Loucy (cell line): Measurements from ENCODE around the gene MIGA2.

Source experiments
- H2AFZ ChIP-seq: fragments of 200-600 bp; sonication (generic); 2 replicates; pipeline ENCODE4 v1.6.0; 2016; ENCODE audit warnings: antibody characterized with exemption, mild to moderate bottlenecking, low read length, moderate library complexity
- H3F3A ChIP-seq: fragments of 200-600 bp; 2 replicates; pipeline ENCODE4 v1.6.0; 2016; ENCODE audit warnings: antibody characterized with exemption, low read depth, mild to moderate bottlenecking
- H3K27me3 ChIP-seq: fragments of 200-600 bp; sonication (generic); 2 replicates; pipeline ENCODE4 v1.6.1; 2014; ENCODE audit warnings: low read length, mild to moderate bottlenecking; ENCODE audit not compliant: insufficient read depth, poor library complexity, severe bottlenecking
- H3K36me3 ChIP-seq: fragments of 200-600 bp; sonication (generic); 2 replicates; pipeline ENCODE4 v1.6.1; 2016; ENCODE audit warnings: low read length; ENCODE audit not compliant: insufficient read depth
- H3K4me1 ChIP-seq: fragments of 200-600 bp; sonication (generic); 2 replicates; pipeline ENCODE4 v1.5.1; 2014; ENCODE audit warnings: low read length, mild to moderate bottlenecking; ENCODE audit not compliant: insufficient read depth, poor library complexity, severe bottlenecking
- H3K4me2 ChIP-seq: fragments of 200-600 bp; sonication (generic); 2 replicates; pipeline ENCODE4 v1.6.0; 2014; ENCODE audit warnings: antibody characterized with exemption, low read length, low read depth, mild to moderate bottlenecking; ENCODE audit not compliant: poor library complexity, severe bottlenecking
- H3K4me3 ChIP-seq: fragments of 200-600 bp; sonication (generic); 2 replicates; pipeline ENCODE4 v1.5.1; 2014; ENCODE audit warnings: low read length, mild to moderate bottlenecking, mixed read lengths; ENCODE audit not compliant: poor library complexity, severe bottlenecking
- H3K79me2 ChIP-seq: fragments of 200-600 bp; sonication (generic); 2 replicates; pipeline ENCODE4 v1.6.1; 2014; ENCODE audit warnings: low read length; ENCODE audit not compliant: insufficient read depth
- H3K9ac ChIP-seq: fragments of 200-600 bp; sonication (generic); 2 replicates; pipeline ENCODE4 v1.6.0; 2014; ENCODE audit warnings: mild to moderate bottlenecking, low read depth, low read length, moderate library complexity; ENCODE audit not compliant: poor library complexity, severe bottlenecking
- H3K9me2 ChIP-seq: fragments of 200-600 bp; sonication (generic); replicated peaks from 2 replicates; pipeline ENCODE4 v1.6.1; 2016; ENCODE audit warnings: low read depth, low read length, mixed read lengths
- H3K9me3 ChIP-seq: fragments of 200-600 bp; sonication (generic); 2 replicates; pipeline ENCODE4 v1.6.1; 2014; ENCODE audit warnings: mild to moderate bottlenecking, antibody characterized with exemption, low read length, low read depth; ENCODE audit not compliant: insufficient read depth
- H4K20me1 ChIP-seq: fragments of 200-600 bp; sonication (generic); 2 replicates; pipeline ENCODE4 v1.6.0; 2014; ENCODE audit warnings: antibody characterized with exemption, low read length, mild to moderate bottlenecking; ENCODE audit not compliant: insufficient read depth, poor library complexity, severe bottlenecking
- CTCF ChIP-seq: fragments of 200-600 bp; sonication (generic); conservative IDR thresholded peaks from 2 replicates; pipeline ENCODE4 v1.5.1; 2014; ENCODE audit warnings: mild to moderate bottlenecking, antibody characterized with exemption, low read length
- EZH2phosphoT487 ChIP-seq: fragments of 200-600 bp; IDR thresholded peaks from 2 replicates; pipeline ENCODE4 v1.6.1; 2018; ENCODE audit warnings: antibody characterized with exemption, mild to moderate bottlenecking, moderate library complexity, borderline replicate concordance

Gene MIGA2

GRCh38 chr9:129007766-129008468 is 28.5 kb upstream of the MIGA2 start:
- Histone ChIP-seq H3K9me3 (no peaks in the 10 kb centered on the region), H3K27me3 (no peaks in the 10 kb centered on the region), H3K4me2 (no peak overlapping the region), H3K9me2 (no peaks in the 10 kb centered on the region), H3K4me3 (no peak overlapping the region), H3F3A (no peaks in the 10 kb centered on the region), H4K20me1 (no peaks in the 10 kb centered on the region), H3K36me3 (peaks cover 36% of the 10 kb centered on the region; the same call in 1 of the 2 replicates), H3K9ac (no peak overlapping the region), H3K79me2 (no peaks in the 10 kb centered on the region), H2AFZ (no peak overlapping the region), H3K4me1 (no peaks in the 10 kb centered on the region)
- TF ChIP-seq EZH2phosphoT487 (no peak), CTCF (no peak)

- no peaks in the 10 kb centered on the region for H3F3A ChIP-seq
- H3K9me3 ChIP-seq: no peaks in the 10 kb centered on the region
- H3K9me2 ChIP-seq: no peaks in the 10 kb centered on the region
- peaks cover 30% of the 10 kb centered on the region; the same call in 1 of the 2 replicates for H3K36me3 ChIP-seq
- H3K4me1 ChIP-seq: no peaks in the 10 kb centered on the region
- no peak overlapping the region for H3K4me2 ChIP-seq
- no peak overlapping the region for H2AFZ ChIP-seq
- no peaks in the 10 kb centered on the region for H4K20me1 ChIP-seq
- no peak overlapping the region for H3K9ac ChIP-seq
- TF ChIP-seq EZH2phosphoT487 (no peak), CTCF (no peak)
- H3K4me3 ChIP-seq: no peak overlapping the region
- H3K27me3 ChIP-seq: no peaks in the 10 kb centered on the region
- H3K79me2 ChIP-seq: no peaks in the 10 kb centered on the region
Measured at GRCh38 chr9:129008469-129008965, 27.9 kb upstream of the MIGA2 start.

- Histone ChIP-seq H3K27me3 (no peaks in the 10 kb centered on the region), H3K36me3 (peaks cover 29% of the 10 kb centered on the region; the same call in 1 of the 2 replicates)
Measured at GRCh38 chr9:129008986-129009583, 27.3 kb upstream of the MIGA2 start.

More at GRCh38 chr9:129008986-129009583, 27.3 kb upstream of the MIGA2 start:
- Histone ChIP-seq H3K9me2 (no peaks in the 10 kb centered on the region), H3K4me1 (no peaks in the 10 kb centered on the region), H3K4me2 (no peak overlapping the region), H3F3A (no peaks in the 10 kb centered on the region), H3K9me3 (no peaks in the 10 kb centered on the region), H4K20me1 (no peaks in the 10 kb centered on the region), H3K9ac (no peak overlapping the region), H3K79me2 (no peaks in the 10 kb centered on the region), H2AFZ (no peak overlapping the region), H3K4me3 (no peak overlapping the region)
- TF ChIP-seq CTCF: no peak
- TF ChIP-seq EZH2phosphoT487: no peak
